Measurements from ENCODE around the gene CNIH4. TPM values are rescaled to one million over a fixed set of nuclear protein-coding genes. Genes with fewer than 3 reads are reported as not detected.

CNIH4 gene
- total RNA-seq, 1 experiment from 2014 or later, result 104 TPM

GRCh38 chr1:224329484-224329841 is 27.2 kb upstream of the CNIH4 start:
- TF ChIP-seq CTCF (conservative IDR thresholded peaks at IDR 0.05), result no peak
- Histone ChIP-seq H4K20me1 (ENCODE audit: control insufficient read depth, insufficient read depth, insufficient read length) (no peaks in the 10 kb centered on the region), H3K9ac (ENCODE audit: extremely low read depth, insufficient read length, low read length) (peak overlapping the region; percentile 89), H2AFZ (ENCODE audit: low read length) (no peak overlapping the region), H4K8ac (replicated peaks; ENCODE audit: insufficient read length, low read depth, low read length) (no peak overlapping the region), H2BK120ac (ENCODE audit: low read depth, low read length, poor library complexity, severe bottlenecking) (no peak overlapping the region), H2BK5ac (ENCODE audit: insufficient read length, low read length) (no peak overlapping the region), H3K14ac (ENCODE audit: insufficient read depth, low read length) (no peak overlapping the region), H4K91ac (ENCODE audit: insufficient read length, low read depth, low read length) (no peak overlapping the region), H3T11ph (ENCODE audit: low read length) (no peak overlapping the region), H3K56ac (ENCODE audit: insufficient read length, low read depth, low read length) (no peak overlapping the region), H3K79me1 (ENCODE audit: insufficient read depth, low read depth, low read length, poor library complexity, severe bottlenecking) (peaks cover 11% of the 10 kb centered on the region), H4K5ac (ENCODE audit: insufficient read length, low read depth, low read length) (no peak overlapping the region), H2BK20ac (ENCODE audit: low read depth, low read length, poor library complexity, severe bottlenecking) (no peak overlapping the region), H3K27ac (ENCODE audit: insufficient read length, low read depth, low read length) (no peak overlapping the region), H3K4me1 (ENCODE audit: insufficient read depth, low read length) (no peaks in the 10 kb centered on the region), H3K18ac (ENCODE audit: insufficient read length, low read depth, low read length) (no peak overlapping the region), H3K27me3 (ENCODE audit: insufficient read depth, low read length) (no peaks in the 10 kb centered on the region), H3K9me3 (ENCODE audit: control insufficient read depth, low read depth, low read length) (no peaks in the 10 kb centered on the region), H3K23me2 (ENCODE audit: insufficient read length, low read depth, low read length, poor library complexity, severe bottlenecking) (peaks cover 9% of the 10 kb centered on the region), H3K23ac (ENCODE audit: insufficient read length, low read depth, low read length) (no peak overlapping the region), H2BK15ac (ENCODE audit: low read depth, low read length) (no peak overlapping the region), H2BK12ac (ENCODE audit: insufficient read length, low read depth, low read length) (no peak overlapping the region), H3K4ac (ENCODE audit: low read depth, low read length) (no peak overlapping the region), H2AK5ac (ENCODE audit: insufficient read length, low read length) (no peak overlapping the region), H3K79me2 (ENCODE audit: insufficient read depth, low read length) (peaks cover 12% of the 10 kb centered on the region; the same call in 1 of the 2 replicates), H3K4me2 (ENCODE audit: insufficient read depth, insufficient read length, low read length) (peak overlapping the region; percentile 96)
- H3K9me3 Mint-ChIP-seq, result no peaks in the 10 kb centered on the region
- H3K4me1 Mint-ChIP-seq, result peaks cover 24 to 29% of the 10 kb centered on the region in 2 experiments
- peak overlapping the region; percentile 100 for H3K27ac Mint-ChIP-seq
- peaks cover 3 to 17% (median 10%) of the 10 kb centered on the region in 3 experiments; a peak in 5 of 7 replicates for H3K36me3 Mint-ChIP-seq (ENCODE audit: insufficient read depth in 1 of 3, low read depth in 3 of 3)
- H3K27me3 Mint-ChIP-seq (ENCODE audit: low read depth), result no peaks in the 10 kb centered on the region
- DNase-seq, result no peak
- WGBS (ENCODE audit: extremely low coverage, insufficient read length, low lambda C conversion rate), result no CpG with 5 or more reads among the region's 7 CpGs
- peak overlapping the region; percentile 93 to 99 for H3K4me3 Mint-ChIP-seq

All from H9 (cell line).